ENCODE data around the gene THBS1.

Gene THBS1

DNA sequence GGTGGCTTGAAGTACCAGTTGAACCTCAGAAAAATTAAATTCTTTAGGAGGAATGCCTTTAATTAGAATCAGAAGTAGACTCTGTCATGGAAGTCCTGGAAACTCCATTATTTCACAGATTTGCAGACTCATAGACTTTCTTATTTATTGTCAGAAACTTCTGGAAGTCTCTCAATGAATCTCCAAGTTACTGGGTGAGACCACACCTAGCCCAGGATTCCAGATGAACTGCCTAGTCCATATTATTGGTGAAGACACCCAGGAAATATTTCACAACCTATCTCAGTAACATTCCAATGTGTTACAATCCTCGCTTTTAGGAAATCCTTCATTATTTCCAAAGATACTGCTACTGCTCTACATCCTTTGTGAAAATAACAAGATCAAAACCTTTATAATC is 6.5 kb upstream of the THBS1 start:
- DNase-seq (ENCODE audit: low spot score): no peak

GRCh38 chr15:39575180-39575579 is 5.7 kb upstream of the THBS1 start:
- DNase-seq (ENCODE audit: low spot score): no peak

DNA sequence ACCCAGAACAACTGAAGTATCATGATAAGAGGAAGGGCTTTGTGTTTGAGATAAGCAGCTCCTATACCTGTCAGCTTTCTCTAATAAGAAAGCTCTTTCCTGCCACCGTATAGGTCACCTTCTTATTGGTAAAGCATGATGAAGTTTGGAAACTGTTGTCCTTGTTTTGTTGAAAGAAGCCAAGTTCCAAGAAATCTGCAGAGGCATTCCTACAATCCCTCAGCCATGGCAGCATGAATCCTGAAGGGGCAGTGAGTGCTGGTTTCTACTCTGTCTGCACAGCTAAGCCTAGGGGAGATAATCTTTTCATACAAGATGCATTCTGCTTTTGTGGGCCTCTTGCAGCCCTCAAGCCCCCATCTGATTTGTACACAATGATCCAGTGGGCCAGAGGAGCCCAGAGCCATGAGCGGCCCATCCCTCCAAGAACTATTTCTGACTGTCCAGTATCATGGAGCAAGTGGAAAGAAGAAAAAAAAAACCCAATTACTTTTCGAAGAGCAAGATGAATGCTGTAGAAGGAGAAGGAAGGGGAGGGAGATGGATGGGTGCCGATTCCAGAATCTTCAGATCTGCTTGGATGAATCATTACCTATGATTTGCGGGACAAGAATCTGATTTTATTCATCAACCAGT is 1.9 kb upstream of the THBS1 start:
- DNase-seq (ENCODE audit: low spot score): no peak

- DNase-seq (ENCODE audit: low spot score): no peak
Measured at GRCh38 chr15:39579487-39580116, 1.3 kb upstream of the THBS1 start.

- DNase-seq (ENCODE audit: low spot score): peak; percentile 65
Measured at GRCh38 chr15:39580117-39580484, 778 bp upstream of the THBS1 start.

GRCh38 chr15:39581242-39581792 is 438 bp downstream of the THBS1 start:
- DNase-seq (ENCODE audit: low spot score): no peak

DNA sequence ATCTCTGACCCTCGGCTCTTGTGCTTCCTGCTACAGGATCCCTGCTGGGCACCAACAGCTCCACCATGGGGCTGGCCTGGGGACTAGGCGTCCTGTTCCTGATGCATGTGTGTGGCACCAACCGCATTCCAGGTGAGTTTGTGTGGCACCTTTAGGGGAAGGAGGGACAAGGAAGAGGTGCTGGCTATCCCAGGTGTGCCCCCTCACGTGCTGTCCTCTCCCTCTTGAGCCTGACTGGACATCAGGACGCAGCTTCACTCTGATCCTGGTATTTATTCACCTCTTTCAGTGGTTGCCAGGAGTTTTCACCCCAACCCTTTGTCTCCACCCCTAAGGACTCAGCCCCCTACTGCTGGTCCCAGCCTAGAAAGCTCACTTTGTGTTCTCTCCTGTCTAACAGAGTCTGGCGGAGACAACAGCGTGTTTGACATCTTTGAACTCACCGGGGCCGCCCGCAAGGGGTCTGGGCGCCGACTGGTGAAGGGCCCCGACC is 960 bp downstream of the THBS1 start:
- DNase-seq (ENCODE audit: low spot score): no peak

GRCh38 chr15:39582286-39582976 is 1.6 kb downstream of the THBS1 start:
- no peak for DNase-seq (ENCODE audit: low spot score)

- DNase-seq (ENCODE audit: low spot score): no peak
Measured at GRCh38 chr15:39582977-39583595, 2.2 kb downstream of the THBS1 start.

DNA sequence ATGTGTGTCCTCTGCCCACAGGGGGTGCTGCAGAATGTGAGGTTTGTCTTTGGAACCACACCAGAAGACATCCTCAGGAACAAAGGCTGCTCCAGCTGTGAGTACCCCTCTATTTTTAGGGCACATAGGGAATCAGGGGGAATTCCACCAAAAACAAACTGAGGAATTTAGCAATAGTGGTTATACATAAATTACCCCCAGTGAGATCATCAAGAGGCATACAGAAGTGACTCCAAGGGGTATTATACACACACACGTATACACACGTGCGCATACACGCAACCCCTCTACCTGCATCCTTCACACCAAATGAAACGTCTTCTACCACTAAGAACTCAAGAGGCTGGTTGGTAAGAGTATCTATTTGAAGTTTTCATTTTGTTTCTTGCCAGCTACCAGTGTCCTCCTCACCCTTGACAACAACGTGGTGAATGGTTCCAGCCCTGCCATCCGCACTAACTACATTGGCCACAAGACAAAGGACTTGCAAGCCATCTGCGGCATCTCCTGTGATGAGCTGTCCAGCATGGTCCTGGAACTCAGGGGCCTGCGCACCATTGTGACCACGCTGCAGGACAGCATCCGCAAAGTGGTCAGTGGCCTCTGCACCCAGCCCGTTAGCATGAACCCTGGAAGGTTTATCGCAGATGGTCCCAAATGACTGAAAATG is 2.9 kb downstream of the THBS1 start:
- DNase-seq (ENCODE audit: low spot score): no peak

DNA sequence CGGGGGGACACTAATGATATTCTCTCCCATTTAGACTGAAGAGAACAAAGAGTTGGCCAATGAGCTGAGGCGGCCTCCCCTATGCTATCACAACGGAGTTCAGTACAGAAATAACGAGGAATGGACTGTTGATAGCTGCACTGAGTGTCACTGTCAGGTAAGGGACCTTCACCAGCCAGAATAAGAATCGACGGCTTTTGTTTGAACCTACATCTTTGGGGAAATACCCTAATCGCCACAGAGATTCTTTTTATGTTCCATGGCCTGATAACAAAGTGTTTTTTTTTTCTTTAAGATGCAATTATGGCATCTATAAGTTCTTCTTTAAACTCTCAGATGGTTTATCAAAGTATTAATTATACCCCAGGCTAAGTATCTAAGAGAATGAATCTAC is 3.4 kb downstream of the THBS1 start:
- DNase-seq (ENCODE audit: low spot score): no peak

GRCh38 chr15:39584662-39585388 is 3.9 kb downstream of the THBS1 start:
- DNase-seq (ENCODE audit: low spot score): no peak

GRCh38 chr15:39585389-39585841 is 4.5 kb downstream of the THBS1 start:
- DNase-seq (ENCODE audit: low spot score): no peak

- DNase-seq (ENCODE audit: low spot score): no peak
Measured at GRCh38 chr15:39585871-39586301, 5.0 kb downstream of the THBS1 start.

DNA sequence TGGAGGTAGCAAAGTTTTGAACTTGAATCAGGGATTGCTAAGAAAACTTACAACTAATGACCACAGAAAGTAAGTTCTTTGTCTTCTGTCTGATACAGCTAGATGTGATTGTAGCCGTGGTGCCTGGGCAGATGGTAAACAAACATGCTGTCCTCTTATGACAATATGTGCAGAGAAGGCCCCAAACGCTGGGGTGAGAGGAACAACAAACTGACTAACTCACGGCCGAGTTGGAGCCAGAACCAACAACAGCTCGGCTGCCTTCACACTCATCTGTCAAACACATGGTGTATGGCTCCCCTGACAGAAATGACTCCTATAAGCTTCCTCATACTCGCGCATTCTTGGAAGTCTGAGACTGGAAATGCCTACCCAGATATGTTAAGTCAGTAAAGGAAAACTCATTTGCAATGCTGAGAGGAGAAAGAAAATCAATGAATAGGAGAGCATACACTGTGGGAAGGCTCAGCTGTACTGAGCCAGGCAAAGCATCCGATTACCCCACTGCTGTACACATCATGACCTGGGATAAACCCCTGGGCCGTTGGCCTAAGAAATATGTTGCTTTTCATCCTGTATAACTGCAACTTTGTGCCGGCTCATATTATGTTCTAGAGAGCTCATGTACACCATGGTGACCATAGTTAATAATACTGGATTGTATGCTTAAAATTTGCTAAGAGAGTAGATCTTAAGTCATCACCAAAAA is 5.7 kb downstream of the THBS1 start:
- no peak for DNase-seq (ENCODE audit: low spot score)

DNA sequence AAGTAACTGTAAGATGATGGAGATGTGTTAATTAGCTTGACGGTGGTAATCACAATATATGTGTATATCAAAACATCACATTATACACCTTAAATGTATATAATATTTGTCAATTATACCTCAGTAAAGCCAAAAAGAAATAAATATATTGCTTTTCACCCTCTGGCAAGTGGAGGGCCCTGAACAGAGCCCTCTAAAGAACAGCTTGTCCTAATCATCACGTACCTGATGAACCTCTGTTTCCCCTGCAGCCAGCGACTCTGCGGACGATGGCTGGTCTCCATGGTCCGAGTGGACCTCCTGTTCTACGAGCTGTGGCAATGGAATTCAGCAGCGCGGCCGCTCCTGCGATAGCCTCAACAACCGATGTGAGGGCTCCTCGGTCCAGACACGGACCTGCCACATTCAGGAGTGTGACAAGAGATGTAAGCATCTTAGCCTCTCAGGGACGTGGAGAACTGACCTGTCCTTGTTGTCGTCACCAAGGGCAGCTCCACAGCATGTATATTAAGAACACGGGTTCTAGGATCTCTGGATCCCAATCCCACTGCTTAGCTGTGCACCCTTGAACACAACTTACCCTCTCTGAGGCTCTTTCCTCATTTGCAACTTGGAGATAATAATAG is 6.3 kb downstream of the THBS1 start:
- no peak for DNase-seq (ENCODE audit: low spot score)

GRCh38 chr15:39587731-39588530 is 7.1 kb downstream of the THBS1 start:
- DNase-seq (ENCODE audit: low spot score): no peak

DNA sequence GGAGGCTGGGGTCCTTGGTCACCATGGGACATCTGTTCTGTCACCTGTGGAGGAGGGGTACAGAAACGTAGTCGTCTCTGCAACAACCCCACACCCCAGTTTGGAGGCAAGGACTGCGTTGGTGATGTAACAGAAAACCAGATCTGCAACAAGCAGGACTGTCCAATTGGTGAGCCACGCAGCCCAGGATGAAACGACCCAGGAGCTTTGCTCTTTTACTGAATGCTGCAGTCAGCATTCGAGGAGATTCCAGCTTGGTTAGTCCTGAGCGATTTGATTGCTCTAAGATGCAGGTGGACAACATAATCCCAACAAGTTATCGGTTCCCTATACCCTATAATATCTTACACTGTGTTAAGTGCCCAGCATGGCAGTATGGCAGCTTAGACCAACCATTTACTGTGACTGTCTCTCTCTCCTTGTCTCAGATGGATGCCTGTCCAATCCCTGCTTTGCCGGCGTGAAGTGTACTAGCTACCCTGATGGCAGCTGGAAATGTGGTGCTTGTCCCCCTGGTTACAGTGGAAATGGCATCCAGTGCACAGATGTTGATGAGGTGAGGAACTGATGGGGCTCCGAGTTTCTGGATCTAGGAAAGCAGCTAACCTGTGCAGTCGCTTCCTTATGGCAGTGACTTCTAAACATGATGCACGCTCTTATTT is 7.8 kb downstream of the THBS1 start:
- no peak for DNase-seq (ENCODE audit: low spot score)
